ENCODE data around the gene KLHL35.

DNA sequence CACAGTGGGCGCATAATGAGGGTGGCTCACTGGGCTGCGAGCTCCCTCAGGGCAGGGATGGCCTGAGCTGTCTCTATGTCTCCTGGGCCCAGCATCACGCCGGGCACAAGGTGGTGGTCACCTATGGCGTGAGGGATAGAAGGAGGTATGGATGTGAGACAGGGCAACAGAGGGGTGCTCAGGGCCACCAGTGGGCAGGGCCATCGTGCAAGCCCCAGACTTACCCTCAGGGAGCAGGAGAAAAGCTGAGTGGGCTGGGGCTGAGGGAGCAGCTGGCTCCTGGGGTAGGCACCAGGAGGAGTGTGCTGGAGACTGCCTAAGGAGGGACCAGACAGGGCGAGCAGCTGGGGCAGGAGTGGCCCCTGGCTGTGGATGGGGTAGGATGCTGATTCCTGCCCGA is 34.3 kb upstream of the KLHL35 start:
- TF ChIP-seq, protein P1, sequence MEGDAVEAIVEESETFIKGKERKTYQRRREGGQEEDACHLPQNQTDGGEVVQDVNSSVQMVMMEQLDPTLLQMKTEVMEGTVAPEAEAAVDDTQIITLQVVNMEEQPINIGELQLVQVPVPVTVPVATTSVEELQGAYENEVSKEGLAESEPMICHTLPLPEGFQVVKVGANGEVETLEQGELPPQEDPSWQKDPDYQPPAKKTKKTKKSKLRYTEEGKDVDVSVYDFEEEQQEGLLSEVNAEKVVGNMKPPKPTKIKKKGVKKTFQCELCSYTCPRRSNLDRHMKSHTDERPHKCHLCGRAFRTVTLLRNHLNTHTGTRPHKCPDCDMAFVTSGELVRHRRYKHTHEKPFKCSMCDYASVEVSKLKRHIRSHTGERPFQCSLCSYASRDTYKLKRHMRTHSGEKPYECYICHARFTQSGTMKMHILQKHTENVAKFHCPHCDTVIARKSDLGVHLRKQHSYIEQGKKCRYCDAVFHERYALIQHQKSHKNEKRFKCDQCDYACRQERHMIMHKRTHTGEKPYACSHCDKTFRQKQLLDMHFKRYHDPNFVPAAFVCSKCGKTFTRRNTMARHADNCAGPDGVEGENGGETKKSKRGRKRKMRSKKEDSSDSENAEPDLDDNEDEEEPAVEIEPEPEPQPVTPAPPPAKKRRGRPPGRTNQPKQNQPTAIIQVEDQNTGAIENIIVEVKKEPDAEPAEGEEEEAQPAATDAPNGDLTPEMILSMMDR (IDR thresholded peaks at IDR 0.05; ENCODE audit: borderline replicate concordance, extremely low read depth, low read length, poor library complexity, severe bottlenecking): no peak
- no peak for TF ChIP-seq EZH2 (IDR thresholded peaks at IDR 0.05; ENCODE audit: borderline replicate concordance, low read depth, low read length, severe bottlenecking)
